ENCODE results near the gene TMEM205. TPM values are rescaled to one million over a fixed set of nuclear protein-coding genes. Genes with fewer than 3 reads are reported as not detected.

Gene TMEM205
- total RNA-seq, 1 donor from 2014 or later, result 226 TPM

GRCh38 chr19:11295180-11295579 lies 50.9 kb downstream of the TMEM205 start:
- DNase-seq (ENCODE audit: low read depth), result no peak
- H3K4me3 ChIP-seq (ENCODE audit: low read depth, low read length), result no peak overlapping the region
- TF ChIP-seq CTCF (conservative IDR thresholded peaks at IDR 0.05; ENCODE audit: low read depth, low read length), result no peak

- H3K4me3 ChIP-seq (ENCODE audit: low read depth, low read length), result peak overlapping the region; percentile 37
- no peak for DNase-seq (ENCODE audit: low read depth)
- peak; percentile 90 for TF ChIP-seq CTCF (conservative IDR thresholded peaks at IDR 0.05; ENCODE audit: low read depth, low read length)
Measured at GRCh38 chr19:11293433-11294389, 52.4 kb downstream of the TMEM205 start.

Other genes starting within 250 kb of the TMEM205 start
- 33.0 and 76.1 TPM in 2 replicates for gene SPC24, start 190.5 kb downstream of the TMEM205 start, total RNA-seq
- gene KANK2, start 148.7 kb downstream of the TMEM205 start, total RNA-seq, result 78.3 and 94.0 TPM in 2 replicates
- not detected in 2 replicates for gene ANGPTL8, start 106.6 kb downstream of the TMEM205 start, total RNA-seq
- 17.2 and 17.7 TPM in 2 replicates for gene DOCK6, start 83.7 kb downstream of the TMEM205 start, total RNA-seq
- not detected in 2 replicates for gene TSPAN16, start 50.1 kb downstream of the TMEM205 start, total RNA-seq
- 13.4 and 18.3 TPM in 2 replicates for gene RAB3D, start 6.6 kb downstream of the TMEM205 start, total RNA-seq
- 6.1 and 7.8 TPM in 2 replicates for gene CCDC159, start 251 bp upstream of the TMEM205 start, total RNA-seq
- gene PLPPR2, start 9.2 kb upstream of the TMEM205 start, total RNA-seq, result 1.3 and 6.2 TPM in 2 replicates
- 1.2 and 2.7 TPM in 2 replicates for gene SWSAP1, start 28.4 kb upstream of the TMEM205 start, total RNA-seq
- gene EPOR, start 38.0 kb upstream of the TMEM205 start, total RNA-seq, result 4.3 and 5.2 TPM in 2 replicates
- 3.1 and 19.0 TPM in 2 replicates for gene RGL3, start 73.0 kb upstream of the TMEM205 start, total RNA-seq
- 0.40 TPM in 1 of 2 replicates, not detected in the other for gene ODAD3, start 88.9 kb upstream of the TMEM205 start, total RNA-seq
- gene PRKCSH, start 89.4 kb upstream of the TMEM205 start, total RNA-seq, result 184 and 243 TPM in 2 replicates
- gene ELAVL3, start 134.8 kb upstream of the TMEM205 start, total RNA-seq, result not detected in 2 replicates
- gene ZNF653, start 159.6 kb upstream of the TMEM205 start, total RNA-seq, result 5.9 and 23.4 TPM in 2 replicates
- 58.9 and 59.0 TPM in 2 replicates for gene ECSIT, start 182.9 kb upstream of the TMEM205 start, total RNA-seq
- 5.6 and 16.1 TPM in 2 replicates for gene CNN1, start 192.6 kb upstream of the TMEM205 start, total RNA-seq
- 49.8 and 95.5 TPM in 2 replicates for gene ELOF1, start 213.0 kb upstream of the TMEM205 start, total RNA-seq
- gene ACP5, start 231.4 kb upstream of the TMEM205 start, total RNA-seq, result 3.3 and 4.4 TPM in 2 replicates

Data from epithelial cell of proximal tubule (primary cell).